HepG2 (cell line): ENCODE measurements around the gene CFAP206. TPM values are rescaled to one million over a fixed set of nuclear protein-coding genes. Genes with fewer than 3 reads are reported as not detected.

Experiments
- ATAC-seq: fragments of 200-7000 bp; cut with Tn5 transposase; 3 replicates; pipeline ENCODE4 v1.9.1; 2020; ENCODE audit warnings: mild to moderate bottlenecking, moderate library complexity
- BruUV-seq: library from RNA; stranded (reverse); fragments of 400-500 nt; replicated peaks from 2 replicates; lab custom pipeline; 2021; lab: Mats Ljungman, UMichigan
- CTCF ChIA-PET: fragments of 300-600 bp; formaldehyde crosslinking; extraction: SDS; loops from one replicate; lab custom pipeline; 2021; ENCODE audit warnings: low total read pairs, inconsistent platforms, low intra/inter-chr PET ratio; lab: Yijun Ruan, JAX
- POLR2A ChIA-PET: fragments of 350-600 bp; sonication (Branson Sonifier 250); formaldehyde crosslinking; loops from one replicate; lab custom pipeline; 2020; ENCODE audit warnings: antibody characterized with exemption, inconsistent platforms; lab: Yijun Ruan, JAX
- DNase-seq: peaks from one replicate; pipeline ENCODE4 v3.0.0-alpha.2; 2015; ENCODE audit warnings: low spot score
- FAIRE-seq: peaks from 3 replicates; lab custom pipeline; 2011; peaks lifted over from hg19 to GRCh38; lab: Jason Lieb, UNC
- H2AFZ ChIP-seq: one replicate; pipeline ENCODE4 v1.6.1; 2011; ENCODE audit warnings: low read length, inconsistent platforms
- H3K27ac ChIP-seq: fragments of 300-600 bp; 3 replicates; pipeline ENCODE4 v1.8.0; 2011; ENCODE audit warnings: mixed run types, mild to moderate bottlenecking, mixed read lengths, low read length, inconsistent platforms; ENCODE audit not compliant: insufficient read depth; ENCODE audit errors: extremely low read length
- H3K27me3 ChIP-seq, 2 experiments: fragments of 200-600 bp in 1 of 2; 2 replicates in 1 of 2; 3 replicates in 1 of 2; pipeline versions ENCODE4 v1.6.0 to v1.8.0; 2011; ENCODE audit warnings: low read length in 2 of 2, mild to moderate bottlenecking in 2 of 2, moderate library complexity in 2 of 2, inconsistent platforms in 1 of 2; ENCODE audit not compliant: insufficient read depth in 2 of 2, control insufficient read depth in 1 of 2
- H3K36me3 ChIP-seq, 2 experiments: fragments of 200-600 bp in 1 of 2; replicated peaks in 1 of 2; 2 replicates in 1 of 2; 3 replicates in 1 of 2; pipeline versions ENCODE4 v1.5.1 to v1.8.0; 2011; ENCODE audit warnings: low read length in 2 of 2, inconsistent platforms in 1 of 2; ENCODE audit not compliant: insufficient read depth in 2 of 2, control insufficient read depth in 1 of 2
- H3K4me1 ChIP-seq: 2 replicates; pipeline ENCODE4 v1.5.1; 2012; ENCODE audit warnings: low read length, inconsistent platforms; ENCODE audit not compliant: insufficient read depth
- H3K4me2 ChIP-seq: 2 replicates; pipeline ENCODE4 v1.6.0; 2011; ENCODE audit warnings: low read depth, low read length, inconsistent platforms
- H3K4me3 ChIP-seq, 3 experiments: fragments of 200-600 bp in 1 of 3; sonication (generic), shearing (Covaris generic) in 1 of 3; replicated peaks in 1 of 3; 2 replicates each; pipeline ENCODE4 v1.5.1; 2011 to 2016; ENCODE audit warnings: low read length in 3 of 3, inconsistent platforms in 2 of 3, low read depth in 2 of 3, mild to moderate bottlenecking in 2 of 3, control low read depth in 1 of 3, mixed read lengths in 1 of 3; ENCODE audit not compliant: insufficient read depth in 1 of 3
- H3K79me2 ChIP-seq: one replicate; pipeline ENCODE4 v1.6.1; 2011; ENCODE audit warnings: low read length, inconsistent platforms; ENCODE audit not compliant: insufficient read depth
- H3K9ac ChIP-seq: 2 replicates; pipeline ENCODE4 v1.6.0; 2011; ENCODE audit warnings: mild to moderate bottlenecking, low read depth, low read length, inconsistent platforms; ENCODE audit not compliant: insufficient read depth
- H3K9me3 ChIP-seq: 2 replicates; pipeline ENCODE4 v1.5.1; 2012; ENCODE audit warnings: mild to moderate bottlenecking, low read length
- H4K20me1 ChIP-seq: 2 replicates; pipeline ENCODE4 v1.6.0; 2011; ENCODE audit warnings: inconsistent platforms, mild to moderate bottlenecking, low read length, moderate library complexity; ENCODE audit not compliant: insufficient read depth
- AHDC1 ChIP-seq: sonication (generic); formaldehyde crosslinking; IDR thresholded peaks from 2 replicates; pipeline ENCODE4 v1.5.1; 2020; ENCODE audit warnings: mild to moderate bottlenecking, missing genetic modification reagents, borderline replicate concordance
- BCL6 ChIP-seq: IDR thresholded peaks from 2 replicates; pipeline ENCODE4 v1.6.1; 2016; ENCODE audit warnings: missing genetic modification reagents, missing compliant biosample characterization
- FOSL2 ChIP-seq: sonication (generic); formaldehyde crosslinking; IDR thresholded peaks from 2 replicates; pipeline ENCODE4 v1.4.0; 2020; ENCODE audit warnings: missing genetic modification reagents
- KMT2A ChIP-seq: sonication (generic); formaldehyde crosslinking; IDR thresholded peaks from 2 replicates; pipeline ENCODE4 v1.4.0; 2020; ENCODE audit warnings: missing genetic modification reagents
- NR1H2 ChIP-seq: sonication (generic); formaldehyde crosslinking; IDR thresholded peaks from 2 replicates; pipeline ENCODE4 v1.8.1; 2022; ENCODE audit warnings: low read depth, missing genetic modification reagents, borderline replicate concordance
- TAF1 ChIP-seq: sonication (generic); formaldehyde crosslinking; IDR thresholded peaks from 2 replicates; pipeline ENCODE4 v1.4.0; 2020; ENCODE audit warnings: missing genetic modification reagents
- WGBS: methylation state at CpG from one replicate; pipeline ENCODE4 v1.1.6; 2017; ENCODE audit warnings: low lambda C conversion rate; 5-methylcytosine and 5-hydroxymethylcytosine counted together
- in situ Hi-C: cut with HindIII; loops from 2 replicates; pipeline ENCODE4 v1.10.0; 2017; ENCODE audit warnings: low pct_unique_long_range_greater_than_20kb; ENCODE audit not compliant: extremely low pct_ligation_motif_present
- intact Hi-C: fragments of 100-400 bp; cut with micrococcal nuclease; formaldehyde crosslinking; loops from one replicate; pipeline ENCODE4 v1.10.0; 2022; ENCODE audit not compliant: unreplicated experiment
- polyA plus RNA-seq, 8 experiments: library from polyadenylated mRNA; depleted of rRNA in 3 of 8; stranded (reverse) in 7 of 8; unstranded in 1 of 8; fragments of >200 nt; fragmentation: Illumina TruSeq in 4 of 8; extraction: Trizol in 4 of 8; gene quantifications; 2 replicates each; pipeline versions ENCODE4 v1.2.1 to v1.2.3, GENCODE V29; 2011 to 2016; ENCODE audit warnings: low read depth in 4 of 8, missing spikeins in 1 of 8, mixed read lengths in 1 of 8; ENCODE audit not compliant: insufficient read depth in 1 of 8
- total RNA-seq, 5 experiments: library from RNA; depleted of rRNA; stranded (reverse); fragments of >200 nt; fragmentation: Illumina TruSeq; extraction: Trizol; gene quantifications; 2 replicates each; pipeline ENCODE4 v1.2.3, GENCODE V29; 2016; ENCODE audit warnings: low read depth in 1 of 5
- TF ChIP-seq, protein P1 (sequence below): sonication (generic); formaldehyde crosslinking; IDR thresholded peaks from 2 replicates; pipeline ENCODE4 v1.8.1; 2023; ENCODE audit warnings: mild to moderate bottlenecking, missing genetic modification reagents

Gene CFAP206
- total and polyA plus RNA-seq, 2 of the 13 experiments (the other 11 are each of a cell fraction or from before 2014, with no cell fraction given): not detected

DNA sequence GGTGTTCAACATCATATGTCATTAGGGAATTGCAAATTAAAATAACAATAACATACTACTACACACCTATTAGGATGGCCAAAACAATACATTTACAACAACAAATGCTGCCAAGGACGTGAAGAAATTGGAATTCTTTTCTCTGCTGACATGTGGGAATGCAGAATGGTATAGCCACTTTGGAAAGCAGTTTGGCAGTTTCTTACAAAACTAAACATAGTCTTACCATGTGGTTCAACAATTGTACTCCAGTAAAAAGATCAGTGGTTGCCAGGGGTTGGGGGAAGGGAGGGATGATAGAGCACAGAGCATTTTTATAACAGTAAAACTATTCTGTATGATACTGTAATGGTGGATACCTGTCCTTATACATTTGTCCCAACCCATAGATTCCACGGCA lies 12.3 kb upstream of the CFAP206 start:
- in situ Hi-C loops: no loop called here
- Histone ChIP-seq H3K27me3 (no peaks in the 10 kb centered on the region; a peak in 1 of 5 replicates), H3K27ac (no peak overlapping the region), H3K4me2 (no peak overlapping the region), H3K79me2 (no peaks in the 10 kb centered on the region), H3K9me3 (no peaks in the 10 kb centered on the region), H3K36me3 (no peaks in the 10 kb centered on the region), H4K20me1 (no peaks in the 10 kb centered on the region), H3K4me1 (no peaks in the 10 kb centered on the region), H2AFZ (no peak overlapping the region), H3K9ac (no peak overlapping the region), H3K4me3 (no peak overlapping the region)
- intact Hi-C loops: no loop called here
- 60% methylated on average over 2 of the region's 2 CpGs for WGBS
- BruUV-seq: no TSS peak
- FAIRE-seq: no peak
- CTCF ChIA-PET: no interaction called here
- DNase-seq: no peak
- POLR2A ChIA-PET: no interaction called here
- ATAC-seq: no peak
- TF ChIP-seq, protein P1, sequence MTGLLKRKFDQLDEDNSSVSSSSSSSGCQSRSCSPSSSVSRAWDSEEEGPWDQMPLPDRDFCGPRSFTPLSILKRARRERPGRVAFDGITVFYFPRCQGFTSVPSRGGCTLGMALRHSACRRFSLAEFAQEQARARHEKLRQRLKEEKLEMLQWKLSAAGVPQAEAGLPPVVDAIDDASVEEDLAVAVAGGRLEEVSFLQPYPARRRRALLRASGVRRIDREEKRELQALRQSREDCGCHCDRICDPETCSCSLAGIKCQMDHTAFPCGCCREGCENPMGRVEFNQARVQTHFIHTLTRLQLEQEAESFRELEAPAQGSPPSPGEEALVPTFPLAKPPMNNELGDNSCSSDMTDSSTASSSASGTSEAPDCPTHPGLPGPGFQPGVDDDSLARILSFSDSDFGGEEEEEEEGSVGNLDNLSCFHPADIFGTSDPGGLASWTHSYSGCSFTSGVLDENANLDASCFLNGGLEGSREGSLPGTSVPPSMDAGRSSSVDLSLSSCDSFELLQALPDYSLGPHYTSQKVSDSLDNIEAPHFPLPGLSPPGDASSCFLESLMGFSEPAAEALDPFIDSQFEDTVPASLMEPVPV (CRISPR knock-in tag): no peak
- TF ChIP-seq NR1H2 (CRISPR knock-in tag) (no peak), TAF1 (CRISPR knock-in tag) (no peak), BCL6 (CRISPR knock-in tag) (no peak), FOSL2 (CRISPR knock-in tag) (no peak), KMT2A (CRISPR knock-in tag) (no peak), AHDC1 (CRISPR knock-in tag) (no peak)
